GM19455 (cell line): ENCODE data around the gene PRM1.
A peak's percentile ranks its signal among the peaks of the same experiment; 100 is the strongest.

Experiments used
- ATAC-seq: cut with Tn5 transposase; IDR thresholded peaks from one replicate; pipeline ENCODE4 v1.9.1; 2021; ENCODE audit not compliant: unreplicated experiment

Gene PRM1, protein sequence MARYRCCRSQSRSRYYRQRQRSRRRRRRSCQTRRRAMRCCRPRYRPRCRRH

DNA sequence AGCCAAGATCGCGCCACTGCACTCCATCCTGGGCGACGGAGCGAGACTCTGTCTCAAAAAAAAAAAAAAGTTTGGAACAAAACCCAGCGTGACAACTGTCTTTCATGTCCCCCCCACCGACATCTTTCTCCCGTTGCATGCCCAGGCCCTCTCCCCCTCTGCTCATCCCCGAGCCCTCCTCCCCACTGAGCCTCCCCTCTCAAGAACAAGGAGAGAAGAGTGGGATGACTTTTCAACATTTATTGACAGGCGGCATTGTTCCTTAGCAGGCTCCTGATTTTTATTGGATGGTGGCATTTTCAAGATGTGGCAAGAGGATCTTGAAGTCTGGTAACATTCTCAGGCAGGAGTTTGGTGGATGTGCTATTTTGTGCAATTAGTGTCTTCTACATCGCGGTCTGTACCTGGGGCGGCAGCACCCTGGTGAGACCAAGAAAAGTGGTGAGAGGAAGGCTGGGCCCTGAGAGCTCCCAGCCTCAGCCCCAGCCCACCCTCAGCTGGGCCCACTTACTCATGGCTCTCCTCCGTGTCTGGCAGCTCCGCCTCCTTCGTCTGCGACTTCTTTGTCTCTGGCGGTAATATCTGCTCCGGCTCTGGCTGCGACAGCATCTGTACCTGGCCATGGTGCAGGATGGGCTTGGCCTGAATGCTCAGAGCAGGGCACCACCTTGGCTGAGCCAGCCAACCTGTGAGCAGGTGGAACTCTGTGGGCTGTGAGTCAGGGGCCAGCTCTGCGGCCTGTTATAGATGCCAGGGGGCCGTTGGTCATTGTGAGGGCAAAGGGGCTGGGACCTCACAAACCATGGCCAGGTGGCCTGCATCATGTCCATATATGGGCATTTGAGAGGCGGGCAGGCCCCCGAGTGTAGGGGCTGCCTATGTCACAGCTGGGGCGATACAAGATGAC lies at the start of gene PRM1:
Gene PRM1, minus strand, starts transcription at position 715 of the 907 bp plus-strand sequence. Its CDS starts 92 bp downstream, at position 623.
- no peak for ATAC-seq

DNA sequence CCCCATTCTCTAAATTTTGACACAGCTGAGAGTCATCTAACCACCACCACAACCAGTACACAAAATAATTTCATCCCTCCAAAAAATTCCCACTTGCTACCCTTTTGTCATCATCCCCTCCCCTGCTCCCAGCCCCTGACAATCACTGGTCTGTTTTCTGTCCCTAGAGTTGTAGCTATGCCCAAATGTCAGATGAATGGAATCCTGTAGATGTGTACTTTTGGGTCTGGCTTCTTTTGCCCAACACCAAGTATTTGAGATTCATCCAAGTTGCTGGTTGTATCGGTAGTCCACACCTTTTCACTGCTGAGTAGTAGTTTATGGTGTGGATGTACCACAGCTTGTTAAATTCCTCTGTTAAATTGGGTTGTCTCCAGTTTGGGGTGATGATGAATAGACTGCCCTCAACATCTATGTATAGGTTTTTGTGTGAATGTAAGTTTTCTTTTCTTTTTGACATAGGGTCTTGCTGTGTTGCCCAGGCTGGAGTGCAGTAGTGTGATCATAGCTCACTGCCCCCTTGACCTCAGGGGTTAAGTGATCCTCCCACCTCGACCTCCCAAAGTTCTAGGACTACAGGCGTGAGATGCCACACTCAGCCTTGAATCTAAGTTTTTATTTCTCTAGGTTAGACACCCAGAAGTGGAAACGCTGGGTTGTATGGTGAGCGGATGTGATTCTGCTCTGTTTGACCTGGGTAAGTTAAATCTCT lies 49.6 kb upstream of the PRM1 start:
- no peak for ATAC-seq

DNA sequence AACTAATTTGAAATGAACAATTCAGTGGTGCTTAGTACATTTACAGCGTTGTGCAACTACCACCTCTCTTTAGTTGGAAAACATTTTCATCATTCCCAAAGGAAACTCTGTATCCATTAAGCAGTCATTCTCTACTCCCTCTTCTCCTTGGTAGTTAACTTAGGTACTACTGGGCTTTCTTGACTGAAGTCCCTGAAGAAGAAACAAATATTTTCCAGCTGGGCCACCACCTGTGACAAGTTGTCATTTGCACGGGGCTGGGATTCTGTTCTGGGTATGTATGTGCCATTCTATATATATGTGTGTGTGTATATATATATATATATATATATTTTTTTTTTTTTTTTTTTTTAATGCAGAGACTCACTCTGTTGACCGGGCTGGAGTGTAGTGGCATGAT lies 48.8 kb upstream of the PRM1 start:
- no peak for ATAC-seq

DNA sequence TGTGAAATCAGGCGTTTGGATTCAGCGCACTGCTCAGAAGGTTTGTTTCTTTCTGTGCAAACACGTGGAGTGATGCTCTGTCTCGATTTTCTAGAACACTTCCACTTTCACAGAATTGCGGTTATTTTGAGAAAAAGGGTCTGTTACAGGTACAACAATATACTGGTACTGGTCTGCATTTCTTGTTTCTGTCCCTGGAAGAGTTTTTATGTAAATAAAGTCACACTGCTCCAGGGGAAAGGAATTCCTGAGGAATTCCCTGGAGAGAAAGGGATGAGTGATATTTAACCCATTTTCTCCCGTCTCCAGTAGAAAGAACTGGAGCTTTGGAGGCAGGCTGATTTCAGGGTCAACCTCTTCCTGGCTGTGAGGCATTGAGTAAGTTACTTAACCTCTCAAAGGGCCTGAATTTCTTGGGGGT lies 48.0 kb upstream of the PRM1 start:
- ATAC-seq, result no peak

DNA sequence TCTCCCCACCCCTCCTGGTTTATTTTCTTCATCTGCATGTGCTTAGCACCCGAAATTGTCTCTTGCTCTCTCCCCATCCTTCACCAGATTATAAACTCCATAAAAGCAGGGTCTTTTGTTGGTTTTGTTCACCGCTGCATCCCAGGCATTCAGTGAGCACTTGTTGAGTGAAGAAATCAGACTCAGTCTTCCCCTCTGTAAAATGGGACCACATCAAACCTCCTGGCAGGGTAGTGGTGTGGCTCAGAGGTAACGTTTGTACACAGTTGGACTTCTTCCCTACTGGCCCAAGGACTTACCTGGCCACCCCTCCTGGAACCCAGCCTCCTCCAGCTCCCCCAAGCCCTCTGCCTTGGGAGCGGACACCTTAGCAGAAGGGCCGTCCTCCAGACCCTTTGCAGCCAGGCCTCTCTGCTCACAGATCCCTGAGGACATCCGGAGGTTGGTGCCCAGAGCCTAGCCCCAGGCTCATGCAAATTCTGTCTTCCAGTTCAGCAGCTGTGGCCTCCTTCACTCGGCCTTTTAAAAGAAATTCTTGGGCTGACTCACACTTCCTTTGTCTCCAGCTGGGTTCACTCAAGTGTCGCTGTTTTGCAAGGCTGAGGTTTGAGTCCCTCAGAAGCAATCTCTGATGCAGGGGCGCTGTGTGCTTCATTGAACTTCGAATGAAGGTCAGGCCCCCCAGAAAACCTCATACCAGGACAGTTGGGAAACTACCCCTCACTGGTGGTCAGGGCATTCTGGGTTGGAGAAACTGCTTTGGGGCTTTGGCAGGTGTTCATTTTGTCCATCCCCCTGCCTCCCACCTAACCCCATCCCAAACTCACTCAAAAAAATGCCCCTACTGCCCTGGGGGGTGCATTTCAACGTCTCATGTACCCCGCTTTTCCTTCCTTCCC lies 47.3 kb upstream of the PRM1 start:
- ATAC-seq, result peak; percentile 74

DNA sequence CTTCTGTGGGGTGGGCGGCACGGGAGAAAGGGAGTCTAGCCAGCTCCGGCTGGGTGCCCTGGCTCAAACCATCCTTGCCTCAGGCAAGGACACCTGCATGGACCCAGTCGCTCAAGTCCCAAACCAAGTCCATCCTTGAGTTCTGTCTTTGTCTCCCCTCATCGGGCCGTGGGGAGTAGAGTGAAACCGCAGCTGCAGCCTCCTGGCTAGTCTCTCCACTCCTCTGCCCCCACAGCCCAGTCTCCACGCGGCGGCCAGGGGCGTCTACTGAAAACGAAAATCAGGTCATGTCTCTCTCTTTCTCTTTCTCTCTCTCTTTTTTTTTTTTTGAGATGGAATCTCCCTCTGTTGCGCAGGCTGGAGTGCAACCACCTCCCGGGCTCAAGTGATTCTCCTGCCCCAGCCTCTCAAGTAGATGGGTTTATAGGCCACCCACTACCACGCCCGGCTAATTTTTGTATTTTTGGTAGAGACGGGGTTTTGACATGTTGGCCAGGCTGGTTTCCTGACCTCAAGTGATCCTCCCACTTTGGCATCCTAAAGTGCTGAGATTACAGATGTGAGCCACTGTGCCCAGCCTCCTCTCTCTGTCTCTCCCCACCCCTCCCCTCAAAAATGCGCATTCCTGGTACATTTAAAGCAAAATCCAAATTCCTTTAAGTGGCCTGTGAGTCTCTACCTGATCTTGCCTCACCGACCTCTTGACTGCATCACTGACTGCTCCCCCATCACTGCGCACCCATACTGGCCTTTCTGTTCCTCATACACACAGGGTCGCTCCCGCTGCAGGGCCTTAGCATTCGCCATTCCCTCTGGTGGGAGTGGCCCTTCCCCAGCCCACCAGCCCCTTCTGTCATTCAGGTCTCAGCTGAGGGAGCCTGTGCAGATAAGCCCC lies 46.4 kb upstream of the PRM1 start:
- peak; percentile 50 for ATAC-seq

DNA sequence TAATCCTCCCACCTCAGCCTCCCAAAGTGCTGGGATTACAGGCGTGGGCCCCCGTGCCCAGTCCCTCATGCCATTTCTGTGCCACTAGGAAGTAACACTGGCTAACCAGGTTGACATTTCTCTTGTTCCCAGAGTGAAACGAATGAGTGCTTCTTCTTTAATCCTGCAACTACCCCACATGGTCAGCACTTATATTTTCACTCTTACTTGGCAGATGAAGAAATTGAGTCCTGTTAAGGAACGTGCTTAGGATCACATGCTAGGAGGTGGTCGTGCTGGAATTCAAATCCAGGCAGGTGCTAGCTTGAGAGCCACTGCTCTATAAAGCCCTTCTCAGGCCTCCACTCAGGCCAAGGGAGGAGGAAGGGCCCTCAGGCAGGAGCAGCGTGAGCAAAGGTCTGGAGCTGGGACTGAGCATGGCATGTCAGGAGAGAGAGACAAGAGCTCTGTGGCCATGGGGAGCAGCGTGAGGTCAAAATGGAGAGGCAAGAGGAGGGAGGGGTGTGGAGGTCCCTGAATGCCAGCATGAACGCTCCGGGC lies 45.7 kb upstream of the PRM1 start:
- ATAC-seq, result no peak

DNA sequence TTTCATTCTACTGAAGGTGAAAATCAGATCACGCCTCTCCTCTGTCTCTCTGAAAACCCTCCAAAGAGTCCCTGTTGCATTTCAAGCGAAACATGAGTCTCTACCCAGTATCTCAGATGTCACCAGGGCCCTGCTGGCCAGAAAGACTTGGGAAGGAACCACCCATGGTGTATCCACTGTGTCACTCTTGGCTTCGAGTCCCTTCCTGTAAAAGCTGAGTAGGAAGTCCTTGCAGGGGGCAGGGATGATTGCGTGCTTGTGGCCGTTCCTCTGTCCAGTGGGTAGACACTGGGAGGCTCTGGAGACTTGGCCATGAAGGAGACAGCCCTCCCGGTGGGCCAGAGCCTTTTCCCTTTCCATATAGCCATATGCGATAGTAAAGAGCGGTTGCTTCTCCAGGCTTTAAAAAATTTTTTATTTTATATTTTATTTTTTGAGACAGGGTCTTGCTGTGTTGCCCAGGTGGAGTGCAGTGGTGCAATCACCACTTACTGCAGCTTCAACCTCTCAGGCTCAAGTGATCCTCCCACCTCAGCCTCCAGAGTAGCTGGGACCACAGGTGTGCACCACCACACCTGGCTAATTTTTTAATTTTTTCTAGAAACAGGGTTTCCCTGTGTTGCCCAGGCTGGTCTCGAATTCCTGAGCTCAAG lies 45.1 kb upstream of the PRM1 start:
- ATAC-seq, result no peak

DNA sequence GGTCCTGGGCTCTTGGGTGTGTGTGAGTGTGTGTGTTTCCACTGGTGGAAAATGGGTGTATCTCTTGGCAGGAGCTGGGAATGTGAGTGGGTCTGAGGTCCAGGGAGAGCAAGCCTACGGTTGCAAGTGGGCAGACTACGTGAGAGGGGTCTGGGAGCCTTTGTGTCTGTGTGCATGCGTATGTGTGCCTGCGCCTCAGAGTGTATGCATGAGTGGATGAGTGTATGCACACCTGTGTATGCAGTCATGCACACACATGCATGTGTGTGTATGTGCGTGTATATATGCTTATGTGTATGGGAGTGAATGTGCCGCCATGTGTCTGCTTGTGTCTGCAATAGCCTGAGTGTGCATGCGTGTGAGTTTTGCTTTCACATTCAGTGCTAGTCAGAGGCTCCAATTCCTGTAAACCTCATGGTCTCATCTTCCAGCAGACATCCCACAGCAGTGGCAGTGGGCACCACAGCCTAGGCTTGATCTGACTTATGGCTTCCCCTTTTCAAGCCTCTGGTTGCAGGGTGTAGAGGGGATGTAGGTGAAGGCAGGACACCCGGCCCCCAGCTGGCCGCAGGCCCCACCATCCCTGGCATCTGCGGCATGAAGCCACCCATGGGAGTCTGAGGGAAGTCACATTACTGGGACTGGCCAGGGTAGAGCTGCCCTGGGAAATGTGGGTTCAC lies 44.4 kb upstream of the PRM1 start:
- ATAC-seq, result no peak

DNA sequence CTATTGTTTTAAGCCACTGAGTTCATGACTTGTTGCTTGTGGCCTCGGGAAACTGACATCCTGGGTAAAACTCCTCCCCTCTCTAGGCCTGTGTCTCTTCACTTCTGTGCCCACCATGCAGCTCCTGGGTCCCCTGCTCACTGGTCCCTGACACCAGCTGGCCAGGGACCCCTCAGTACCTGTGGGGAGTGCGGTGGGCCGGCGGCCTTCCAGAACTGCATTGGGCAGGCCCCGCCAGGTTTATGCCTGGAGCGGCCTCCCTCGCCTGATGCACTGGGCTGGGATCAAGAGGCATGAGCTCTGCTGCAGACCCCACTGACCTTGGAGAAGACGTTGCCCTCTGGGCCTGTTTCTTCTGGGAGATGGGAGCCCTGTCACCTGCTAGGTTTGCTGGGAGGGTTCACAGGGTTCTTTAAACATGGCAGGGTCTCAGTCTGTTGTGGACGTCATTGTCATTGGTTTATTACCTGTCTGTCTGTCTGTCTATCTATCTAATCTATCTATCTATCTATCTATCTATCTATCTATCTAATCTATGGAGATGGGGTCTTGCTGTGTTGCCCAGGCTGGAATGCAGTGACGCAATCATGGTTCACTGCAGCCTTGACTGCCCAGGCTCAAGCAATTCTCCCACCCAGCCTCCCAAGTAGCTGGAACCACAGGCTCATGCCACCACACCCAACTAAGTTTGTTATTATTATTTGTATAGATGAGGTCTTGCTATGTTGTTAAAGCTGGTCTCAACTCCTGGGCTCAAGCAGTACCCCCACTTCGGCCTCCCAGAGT lies 42.6 kb upstream of the PRM1 start:
- no peak for ATAC-seq

DNA sequence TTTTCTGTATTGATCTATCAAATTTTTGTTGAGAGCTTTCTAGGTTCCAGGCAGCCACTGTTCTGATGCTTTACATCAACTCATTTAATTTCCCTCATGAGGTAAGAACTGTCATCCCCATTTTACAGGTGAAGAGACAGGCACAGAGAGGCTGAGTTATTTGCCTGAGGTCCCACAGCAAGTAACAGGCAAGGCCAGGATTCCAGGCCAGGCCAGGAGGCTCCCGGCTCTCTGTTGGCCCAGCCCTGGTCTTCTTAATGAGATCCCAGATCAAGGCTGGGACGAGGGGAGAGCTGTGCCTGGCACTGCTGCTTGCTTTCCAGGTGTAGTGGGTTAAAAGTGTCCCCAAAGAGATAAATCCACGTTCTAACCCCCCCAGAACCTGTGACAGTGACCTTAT lies 41.7 kb upstream of the PRM1 start:
- no peak for ATAC-seq

DNA sequence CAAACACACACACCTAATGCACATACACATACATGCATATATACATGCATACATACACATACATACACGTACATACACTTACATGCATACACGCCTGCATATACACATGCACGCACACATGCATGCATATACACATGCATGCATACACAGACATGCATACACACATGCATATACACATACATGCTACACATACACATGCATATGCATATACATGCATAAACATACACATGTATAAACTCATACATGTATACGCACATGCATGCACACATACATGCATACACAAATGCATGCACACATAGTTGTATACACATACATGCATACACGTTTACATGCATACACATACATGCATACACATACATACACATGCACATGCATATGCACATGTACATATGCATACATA lies 40.5 kb upstream of the PRM1 start:
- ATAC-seq, result no peak

DNA sequence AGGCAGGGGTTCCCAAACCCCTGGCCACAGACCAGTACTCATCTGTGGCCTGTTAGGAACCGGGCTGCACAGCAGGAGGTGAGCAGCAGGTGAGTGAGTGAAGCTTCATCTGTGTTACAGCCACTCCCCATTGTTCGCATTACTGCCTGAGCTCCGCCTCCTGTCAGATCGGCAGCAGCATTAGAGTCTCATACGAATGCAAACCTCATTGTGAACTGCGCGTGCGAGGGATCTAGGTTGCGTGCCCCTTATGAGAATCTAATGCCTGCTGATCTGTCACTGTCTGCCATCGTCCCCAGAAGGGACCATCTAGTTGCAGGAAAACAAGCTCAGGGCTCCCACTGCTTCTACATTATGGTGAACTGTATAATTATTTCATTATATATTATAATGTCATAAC lies 39.0 kb upstream of the PRM1 start:
- ATAC-seq, result no peak

DNA sequence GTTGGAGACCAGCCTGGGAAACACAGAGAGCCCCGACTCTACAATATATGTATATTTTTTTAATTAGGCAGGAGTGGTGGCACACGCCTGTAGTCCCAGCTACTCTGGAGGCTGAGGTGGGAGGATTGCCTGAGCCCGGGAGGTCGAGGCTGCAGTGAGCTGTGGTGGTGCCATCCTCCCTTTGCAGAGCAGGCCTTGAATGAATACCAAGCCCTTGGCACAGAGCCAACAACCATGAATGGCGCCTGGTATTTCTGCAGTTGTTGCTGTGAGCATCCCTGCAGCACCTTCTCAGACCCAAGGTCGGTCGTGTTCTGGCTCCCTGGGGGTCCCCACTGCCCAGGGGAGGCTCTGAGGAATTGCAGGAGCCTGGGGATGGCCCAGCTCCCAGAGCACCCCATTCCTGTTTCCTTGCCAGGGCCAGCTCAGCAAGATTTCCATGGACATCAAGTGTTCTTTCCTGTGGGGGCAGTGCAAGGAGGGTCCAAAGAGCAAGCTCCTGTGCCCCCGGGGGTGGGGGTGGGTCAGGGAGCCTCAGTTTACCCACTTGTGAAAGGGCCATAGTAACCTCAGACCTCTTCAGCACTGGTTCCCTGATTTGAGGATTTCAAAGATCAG lies 38.5 kb upstream of the PRM1 start:
- ATAC-seq, result no peak

DNA sequence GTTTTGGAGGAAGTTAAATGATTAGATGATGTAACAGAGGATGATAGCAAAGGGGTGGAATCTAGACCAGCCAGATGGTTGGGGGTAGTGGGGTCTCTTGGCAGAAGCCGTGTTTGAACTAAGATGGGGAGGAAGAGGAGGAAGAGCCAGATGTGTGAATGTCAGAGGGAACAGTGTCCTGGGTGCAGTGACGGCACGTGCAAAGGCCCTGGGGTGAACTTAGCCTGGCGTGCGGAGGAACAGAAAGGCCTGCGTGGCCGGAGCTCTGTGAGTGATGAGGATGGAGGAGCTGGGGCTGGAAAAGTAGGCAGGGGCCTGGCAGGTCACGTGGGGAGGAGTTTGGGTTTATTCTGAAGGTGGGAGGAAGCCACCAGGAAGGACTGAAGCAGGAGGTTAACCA lies 37.7 kb upstream of the PRM1 start:
- no peak for ATAC-seq

DNA sequence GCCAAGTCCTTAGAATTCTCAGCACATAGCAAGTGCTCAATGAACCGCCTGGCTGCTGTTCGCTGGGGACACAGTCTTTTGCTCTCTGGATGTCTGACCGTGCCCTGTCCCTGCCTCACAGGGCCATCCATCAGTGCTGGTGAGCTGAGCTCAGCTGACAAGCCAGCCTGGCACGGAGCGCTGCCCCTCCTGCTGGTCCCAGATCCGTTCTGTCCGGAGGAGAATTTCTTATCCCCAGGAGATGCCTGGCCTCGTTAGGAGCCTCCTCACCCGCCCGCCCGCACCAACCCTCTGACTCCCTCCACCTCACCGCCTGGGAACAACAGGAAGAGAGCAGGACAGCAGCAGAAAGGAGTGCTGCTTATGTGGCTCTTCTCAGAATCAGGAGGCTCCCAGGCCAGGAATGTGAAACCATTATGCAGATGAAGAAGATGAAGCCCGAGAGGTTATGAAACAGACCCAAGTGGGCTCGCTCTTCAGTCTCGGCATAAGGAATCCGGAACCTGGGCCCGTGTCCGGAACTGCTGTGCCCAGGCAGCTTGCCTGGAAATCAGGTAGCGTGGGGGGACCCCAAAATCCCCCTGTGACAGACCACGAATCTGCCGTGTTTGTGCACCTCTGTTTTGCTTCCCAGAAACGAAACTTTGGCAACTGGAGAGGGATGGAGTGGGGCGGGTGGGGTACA lies 35.3 kb upstream of the PRM1 start:
- ATAC-seq, result no peak

DNA sequence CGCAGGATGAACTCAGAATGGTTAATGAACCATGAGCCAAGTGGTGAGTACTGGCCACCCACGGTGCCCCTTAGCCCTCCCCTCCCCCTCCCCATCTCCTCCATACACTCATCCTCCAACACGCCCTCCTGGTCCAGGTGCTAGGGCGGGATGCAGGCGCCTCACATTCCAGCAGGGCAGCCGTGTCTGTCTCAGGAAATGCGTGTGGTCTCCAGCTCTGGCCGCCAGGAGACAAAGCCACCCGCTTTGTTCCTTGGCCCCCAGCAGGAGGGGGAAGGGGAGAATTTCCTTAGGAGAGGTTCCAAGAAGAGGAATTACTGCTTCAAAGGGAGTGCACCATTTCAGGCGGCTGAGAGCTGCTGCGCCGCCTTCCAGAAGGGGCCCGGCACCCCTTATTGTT lies 34.4 kb upstream of the PRM1 start:
- ATAC-seq, result no peak
